Measurements from ENCODE around the gene KLF1. TPM values are rescaled to one million over a fixed set of nuclear protein-coding genes. Genes with fewer than 3 reads are reported as not detected.

The KLF1 gene
- total and polyA plus RNA-seq, 2 of the 13 experiments (the other 11 are each of a cell fraction or from before 2014, with no cell fraction given): not detected

GRCh38 chr19:12881172-12881808 is 5.7 kb downstream of the KLF1 start, which contains the start of gene DNASE2 (continued):
- TF ChIP-seq ZNF12 (CRISPR knock-in tag; IDR thresholded peaks at IDR 0.05): no peak
- no peak for TF ChIP-seq FOXO4 (CRISPR knock-in tag; conservative IDR thresholded peaks at IDR 0.05)
- TF ChIP-seq CSRNP1 (CRISPR knock-in tag; IDR thresholded peaks at IDR 0.05): no peak
- no peak for TF ChIP-seq ZNF468 (CRISPR knock-in tag; IDR thresholded peaks at IDR 0.05)
- TF ChIP-seq THAP9 (CRISPR knock-in tag; IDR thresholded peaks at IDR 0.05; ENCODE audit: borderline replicate concordance): no peak
- TF ChIP-seq PBX2 (CRISPR knock-in tag; IDR thresholded peaks at IDR 0.05): no peak
- TF ChIP-seq RORA (CRISPR knock-in tag; IDR thresholded peaks at IDR 0.05): no peak
- TF ChIP-seq ETV5 (CRISPR knock-in tag; IDR thresholded peaks at IDR 0.05; ENCODE audit: borderline replicate concordance): no peak
- TF ChIP-seq NFRKB (IDR thresholded peaks at IDR 0.05): no peak
- TF ChIP-seq E2F2 (CRISPR knock-in tag; IDR thresholded peaks at IDR 0.05; ENCODE audit: borderline replicate concordance): no peak
- TF ChIP-seq ZNF574 (CRISPR knock-in tag; IDR thresholded peaks at IDR 0.05): no peak
- no peak for TF ChIP-seq ZNF354B (CRISPR knock-in tag; IDR thresholded peaks at IDR 0.05)
- TF ChIP-seq KMT2B (CRISPR knock-in tag; IDR thresholded peaks at IDR 0.05): no peak
- TF ChIP-seq ZNF205 (CRISPR knock-in tag; IDR thresholded peaks at IDR 0.05): 0 out of 2 replicates have a peak, but pooled peaks have one; percentile 35
- TF ChIP-seq ZNF607 (CRISPR knock-in tag; IDR thresholded peaks at IDR 0.05; ENCODE audit: borderline replicate concordance): no peak
- no peak for TF ChIP-seq FOXK1 (CRISPR knock-in tag; IDR thresholded peaks at IDR 0.05; ENCODE audit: borderline replicate concordance, low read depth)
- no peak for TF ChIP-seq ZNF274 (CRISPR knock-in tag; IDR thresholded peaks at IDR 0.05)
- no peak for TF ChIP-seq KLF11 (CRISPR knock-in tag; IDR thresholded peaks at IDR 0.05)
- TF ChIP-seq TCF7L2 (IDR thresholded peaks at IDR 0.05; ENCODE audit: low read depth, low read length): no peak
